Right renal pelvis (tissue), 4 donors: ENCODE results near the gene PRPF6. TPM values are rescaled to one million over a fixed set of nuclear protein-coding genes. Genes with fewer than 3 reads are reported as not detected.

Source experiments
- DNase-seq, 4 donors: peaks; one replicate each; pipeline ENCODE4 v3.0.0-alpha.2; 2013; ENCODE audit warnings: low read depth in 4 of 4, low spot score in 3 of 4, missing footprints in 1 of 4
- polyA plus RNA-seq, 4 donors: library from polyadenylated mRNA; unstranded; fragments of 120-200 nt; gene quantifications; one replicate each; pipeline ENCODE4 v1.2.1, GENCODE V29; 2013; ENCODE audit not compliant: insufficient read length in 4 of 4

PRPF6 gene
- polyA plus RNA-seq, 4 donors: 81.8 to 92.3 (median 84.5) TPM

DNA sequence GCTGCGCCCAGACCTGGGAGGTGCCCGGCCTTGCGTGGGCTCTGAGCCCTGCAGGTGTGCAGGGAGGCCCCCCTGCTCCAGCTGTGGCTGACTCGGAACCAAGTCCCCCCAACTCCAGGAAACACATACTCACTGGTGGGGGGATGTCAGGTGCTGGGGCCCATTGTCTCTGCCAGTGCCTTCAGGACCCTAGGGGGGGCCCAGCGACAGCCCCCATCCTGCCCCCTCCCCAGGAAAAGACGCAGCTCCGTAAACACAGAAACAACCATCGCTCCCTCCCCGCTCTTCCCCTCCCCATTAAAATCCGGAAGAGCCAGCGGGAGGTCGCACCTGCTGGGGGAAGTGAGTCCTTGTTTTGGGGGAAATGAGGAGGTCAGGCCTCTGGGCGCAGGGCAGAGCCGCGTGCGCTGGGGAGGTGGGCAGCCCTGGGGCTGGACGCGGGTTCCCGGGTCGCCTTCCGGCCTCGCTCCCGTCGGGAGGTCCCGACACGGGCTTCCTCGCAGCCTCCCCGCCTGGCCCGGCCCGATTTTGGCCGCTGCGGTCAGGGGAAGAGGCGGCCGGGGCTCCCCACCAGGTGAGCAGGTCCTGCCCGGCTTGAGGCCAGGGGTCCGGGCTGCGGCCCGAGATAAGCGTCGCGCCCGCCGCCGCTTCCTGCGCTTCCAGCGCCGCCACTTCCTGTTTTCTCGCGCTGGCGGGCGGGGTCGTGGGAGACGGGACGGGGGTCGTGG lies 61.3 kb downstream of the PRPF6 start:
- DNase-seq: no peak

DNA sequence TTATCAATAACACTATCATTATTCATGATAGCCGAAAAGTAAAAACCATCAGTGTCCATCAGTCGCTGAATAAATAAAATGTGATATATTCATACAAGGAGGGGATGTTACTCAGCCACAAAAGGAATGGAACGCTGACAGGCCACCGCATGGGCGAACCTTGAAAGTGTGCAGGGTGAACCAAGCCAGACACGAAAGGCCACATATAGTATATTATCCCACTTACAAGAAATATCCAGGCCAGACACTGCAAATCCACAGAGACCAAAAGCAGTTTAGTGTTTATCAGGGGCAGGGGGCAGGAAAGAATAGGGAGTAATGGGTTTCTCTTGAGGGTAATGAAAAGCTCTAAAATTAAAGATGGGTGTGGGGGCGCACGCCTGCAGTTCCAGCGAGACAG lies 62.8 kb downstream of the PRPF6 start:
- no peak for DNase-seq

- no peak for DNase-seq
Observed at GRCh38 chr20:64044484-64045247, 63.7 kb downstream of the PRPF6 start.

GRCh38 chr20:64045346-64046011 lies 64.5 kb downstream of the PRPF6 start:
- DNase-seq: no peak

DNA sequence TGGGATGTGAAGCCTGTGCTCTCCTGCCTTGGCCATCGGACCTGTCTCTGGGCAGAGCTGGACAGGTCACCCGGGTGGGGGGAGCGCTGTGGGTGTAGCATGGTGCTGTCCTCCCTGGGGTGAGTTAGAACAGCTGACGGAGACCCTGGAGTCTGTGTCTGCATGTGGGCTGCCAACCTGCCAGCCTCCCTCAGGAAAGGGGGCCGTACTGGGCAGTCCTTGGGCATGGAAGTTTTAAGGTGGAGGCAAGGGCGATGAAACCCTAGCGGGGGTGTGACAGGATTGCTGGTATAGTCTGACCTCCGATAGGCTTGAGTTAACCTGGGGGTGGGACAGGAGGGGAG lies 66.1 kb downstream of the PRPF6 start:
- DNase-seq: no peak

GRCh38 chr20:64047968-64048401 lies 67.1 kb downstream of the PRPF6 start:
- no peak for DNase-seq

DNA sequence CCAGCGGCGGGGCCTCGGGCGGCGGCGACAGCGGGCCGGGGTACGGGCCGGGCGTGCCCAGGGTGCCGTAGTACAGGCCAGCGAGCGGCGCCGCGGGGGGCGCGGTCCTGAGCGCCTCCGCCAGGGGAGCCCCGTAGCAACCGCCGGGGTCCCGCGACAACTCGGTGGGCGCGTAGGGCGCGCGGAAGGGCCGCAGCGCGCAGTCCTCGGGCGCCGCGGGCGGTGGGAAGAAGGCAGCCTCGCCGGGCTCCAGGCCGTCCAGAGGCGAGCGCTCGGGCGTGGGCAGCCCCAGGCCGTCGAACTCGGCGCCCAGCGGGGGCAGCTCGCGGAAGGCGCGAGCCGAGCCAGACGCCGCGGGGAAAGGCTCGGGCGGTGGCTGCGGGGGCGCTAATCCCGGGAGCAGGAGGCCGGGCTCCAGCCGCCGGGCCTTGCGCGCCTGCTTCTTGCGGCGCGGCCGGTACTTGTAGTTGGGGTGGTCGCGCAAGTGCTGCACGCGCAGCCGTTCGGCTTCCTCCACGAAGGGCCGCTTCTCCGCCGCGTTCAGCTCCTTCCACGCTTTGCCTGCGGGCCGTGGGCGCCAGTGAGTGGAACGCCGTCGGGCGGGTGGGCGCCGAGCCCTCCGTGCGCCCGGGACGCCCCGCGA lies 67.6 kb downstream of the PRPF6 start:
- DNase-seq: no peak

GRCh38 chr20:64049060-64049877 lies 68.3 kb downstream of the PRPF6 start, which contains the start of gene SOX18:
Gene SOX18 (minus strand): TSS chr20:64049639. CDS start chr20:64049516, 123 bp downstream.
- no peak for DNase-seq

DNA sequence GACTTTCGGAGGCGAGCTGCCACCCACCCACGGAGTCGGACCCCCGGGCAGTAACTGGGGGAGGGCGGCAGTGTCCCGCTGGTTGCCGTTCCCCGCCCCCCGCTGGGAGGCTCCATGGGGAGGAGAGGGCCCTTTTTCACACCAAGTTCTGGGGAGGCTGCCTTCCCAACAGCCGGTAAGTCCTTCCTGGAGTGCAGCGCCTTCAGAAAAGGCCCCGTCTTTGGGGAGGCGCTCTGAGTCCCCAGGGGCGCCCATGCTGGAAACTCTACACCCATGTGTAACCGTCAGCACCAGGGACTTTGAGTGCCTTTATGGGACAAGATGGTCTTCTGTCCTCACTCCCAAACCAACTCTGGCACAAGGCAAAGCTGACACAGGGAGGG lies 68.9 kb downstream of the PRPF6 start:
- no peak for DNase-seq

- DNase-seq: no peak
Observed at GRCh38 chr20:64050261-64051032, 69.5 kb downstream of the PRPF6 start.

GRCh38 chr20:64051033-64051452 lies 70.1 kb downstream of the PRPF6 start:
- no peak for DNase-seq

DNA sequence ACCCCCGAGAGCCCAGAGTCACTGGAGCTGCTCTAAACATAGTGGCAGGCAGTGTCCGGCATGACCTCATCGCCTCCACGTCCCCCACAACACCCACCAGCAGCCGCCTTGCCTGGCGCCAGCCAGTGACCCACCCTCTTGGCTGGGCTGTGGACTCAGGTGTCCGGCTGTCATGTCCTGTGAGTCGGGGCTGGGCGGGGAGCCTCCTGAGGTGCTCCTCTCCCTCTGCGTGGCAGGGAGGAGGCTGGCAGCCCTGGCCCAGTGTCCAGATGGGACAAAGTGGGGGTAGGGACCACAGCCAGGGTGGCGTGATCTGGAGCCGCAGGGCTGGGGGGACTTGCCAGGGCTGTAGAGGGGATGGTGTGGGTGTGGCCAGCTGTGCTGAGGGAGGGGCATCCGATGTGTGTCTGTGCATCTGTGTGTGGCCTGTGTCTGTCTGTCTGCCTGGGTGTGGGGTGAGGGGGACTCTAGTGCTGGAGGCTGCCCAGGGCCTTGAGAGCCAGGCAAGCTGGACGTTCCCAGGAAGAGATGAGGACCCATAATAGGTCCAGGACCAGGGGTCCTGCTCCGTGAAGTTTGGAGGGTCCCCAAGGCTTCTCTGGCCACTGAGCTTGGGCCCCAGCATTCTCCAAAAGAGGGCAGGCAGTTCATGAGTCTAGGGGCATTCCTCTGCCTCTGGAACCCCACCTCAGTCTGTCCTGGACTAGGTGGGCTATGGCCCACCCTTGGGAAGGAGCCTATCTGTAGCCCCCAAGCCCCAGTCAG lies 70.8 kb downstream of the PRPF6 start:
- no peak for DNase-seq

GRCh38 chr20:64052326-64052722 lies 71.4 kb downstream of the PRPF6 start:
- DNase-seq: no peak

GRCh38 chr20:64052987-64053840 lies 72.3 kb downstream of the PRPF6 start:
- DNase-seq: no peak

- DNase-seq: no peak
Observed at GRCh38 chr20:64053841-64054661, 73.1 kb downstream of the PRPF6 start.

DNA sequence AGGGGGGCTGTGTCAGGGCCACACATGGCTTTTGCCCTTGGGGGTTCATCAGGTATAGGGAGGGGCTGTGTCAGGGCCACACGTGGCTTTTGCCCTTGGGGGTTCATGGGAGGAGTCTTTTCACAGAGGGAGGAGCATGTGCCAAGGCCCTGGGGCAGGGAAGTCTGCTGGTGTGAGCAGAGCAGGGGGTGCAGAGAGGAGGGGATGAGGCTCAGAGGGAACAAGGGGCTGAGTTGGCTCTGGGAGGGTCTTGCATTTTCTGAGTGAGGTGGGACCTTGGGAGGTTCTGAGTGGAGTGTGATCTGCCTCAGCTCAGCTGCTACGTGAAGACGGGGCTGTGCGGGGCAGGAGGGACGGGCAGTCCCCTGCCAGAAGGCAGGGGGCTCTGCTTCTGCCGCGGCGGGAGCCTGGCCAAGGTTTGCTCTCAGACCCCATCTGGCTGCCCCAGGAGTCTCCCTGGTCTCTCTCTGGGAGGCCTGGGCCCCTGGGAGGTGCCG lies 74.5 kb downstream of the PRPF6 start:
- no peak for DNase-seq
